MCF 10A (cell line): Measurements from ENCODE around the gene C1QTNF12. TPM values are rescaled to one million over a fixed set of nuclear protein-coding genes. Genes with fewer than 3 reads are reported as not detected.

ENCODE experiments used
- BruUV-seq: library from RNA; stranded (reverse); fragments of 400-500 nt; replicated peaks from 2 replicates; lab custom pipeline; 2021; lab: Mats Ljungman, UMichigan
- CTCF ChIA-PET: fragments of 300-600 bp; sonication (Branson Sonifier 250); formaldehyde crosslinking; extraction: SDS; loops from one replicate; lab custom pipeline; 2021; ENCODE audit warnings: antibody characterized with exemption, inconsistent platforms; lab: Yijun Ruan, JAX
- POLR2A ChIA-PET: fragments of 300-600, 350-650 bp; sonication (Branson Sonifier 250); formaldehyde crosslinking; extraction: SDS; loops from one replicate; lab custom pipeline; 2020; ENCODE audit warnings: antibody characterized with exemption, inconsistent platforms; lab: Yijun Ruan, JAX
- DNase-seq: peaks from one replicate; pipeline ENCODE4 v3.0.0-alpha.2; 2018; ENCODE audit not compliant: unreplicated experiment
- H3K27ac Mint-ChIP-seq: one replicate; pipeline ENCODE4 v1.8.0; 2022; ENCODE audit warnings: mild to moderate bottlenecking, low read depth, mixed read lengths; ENCODE audit not compliant: unreplicated experiment
- H3K27me3 Mint-ChIP-seq: one replicate; pipeline ENCODE4 v1.8.0; 2022; ENCODE audit warnings: mixed read lengths; ENCODE audit not compliant: insufficient read depth, unreplicated experiment
- H3K36me3 Mint-ChIP-seq: one replicate; pipeline ENCODE4 v1.8.0; 2022; ENCODE audit warnings: mild to moderate bottlenecking, moderate library complexity, mixed read lengths; ENCODE audit not compliant: insufficient read depth, unreplicated experiment
- H3K4me1 Mint-ChIP-seq: one replicate; pipeline ENCODE4 v1.8.0; 2022; ENCODE audit warnings: mixed read lengths; ENCODE audit not compliant: insufficient read depth, unreplicated experiment
- H3K4me3 Mint-ChIP-seq: one replicate; pipeline ENCODE4 v1.8.0; 2022; ENCODE audit warnings: mild to moderate bottlenecking, moderate library complexity, mixed read lengths; ENCODE audit not compliant: unreplicated experiment
- H3K9me3 Mint-ChIP-seq: one replicate; pipeline ENCODE4 v1.8.0; 2022; ENCODE audit warnings: mixed read lengths; ENCODE audit not compliant: unreplicated experiment
- CTCF ChIP-seq: fragments of 200-600 bp; IDR thresholded peaks from one replicate; pipeline ENCODE4 v1.8.0; 2022; ENCODE audit warnings: antibody characterized with exemption, mild to moderate bottlenecking; ENCODE audit not compliant: unreplicated experiment
- intact Hi-C: fragments of 100-400 bp; cut with micrococcal nuclease; formaldehyde crosslinking; loops from 2 replicates; pipeline ENCODE4 v1.14.1; 2022
- microRNA-seq: library from miRNA; unstranded; fragments of <30 nt; microRNA quantifications from one replicate; pipeline ENCODE4 v1.2.0, GENCODE V29; 2022
- total RNA-seq: library from RNA; stranded (reverse); gene quantifications from 2 replicates; pipeline ENCODE4 v1.2.3, GENCODE V29; 2022

The C1QTNF12 gene
- total RNA-seq, 1 experiment from 2014 or later, result 1.5 TPM

GRCh38 chr1:1194723-1195122, 51.8 kb downstream of the C1QTNF12 start:
- TF ChIP-seq CTCF, result no peak
- intact Hi-C loops, result no loop called here
- Mint-ChIP-seq H3K9me3 (peaks cover 12% of the 10 kb centered on the region), H3K27me3 (peaks cover 18% of the 10 kb centered on the region), H3K36me3 (no peaks in the 10 kb centered on the region), H3K4me1 (no peaks in the 10 kb centered on the region), H3K4me3 (no peak overlapping the region), H3K27ac (no peak overlapping the region)
- ChIA-PET POLR2A (interaction anchor here (1.0 kb wide), 1 partner anchor 37 kb away, joined by 3 read pairs; no protein-coding TSS in a partner anchor), CTCF (no interaction called here)
- no peak for DNase-seq
- BruUV-seq, result no TSS peak

Small RNA genes lying within 50 kb of the gene (microRNA-seq; reads per million reads assigned to microRNA genes)
- 4.9 reads per million, percentile 35 among the genes with 10 or more reads in this experiment for gene MIR6726

Other genes with a start within 250 kb of the C1QTNF12 start
- 42.1 and 42.6 TPM in 2 replicates for gene HES4, start 246.6 kb downstream of the C1QTNF12 start, total RNA-seq
- 7.4 and 8.8 TPM in 2 replicates for gene ISG15, start 233.2 kb downstream of the C1QTNF12 start, total RNA-seq
- 286 and 303 TPM in 2 replicates for gene AGRN, start 226.6 kb downstream of the C1QTNF12 start, total RNA-seq
- 0.30 and 0.37 TPM in 2 replicates for gene RNF223, start 172.4 kb downstream of the C1QTNF12 start, total RNA-seq
- gene C1orf159, start 130.6 kb downstream of the C1QTNF12 start, total RNA-seq, result 15.7 and 18.6 TPM in 2 replicates
- gene TTLL10, start 72.8 kb downstream of the C1QTNF12 start, total RNA-seq, result not detected in 2 replicates
- gene TNFRSF18, start 40.1 kb downstream of the C1QTNF12 start, total RNA-seq, result not detected in 2 replicates
- gene TNFRSF4, start 32.6 kb downstream of the C1QTNF12 start, total RNA-seq, result not detected in 2 replicates
- gene SDF4, start 14.7 kb downstream of the C1QTNF12 start, total RNA-seq, result 122 and 127 TPM in 2 replicates
- gene B3GALT6, start 14.5 kb downstream of the C1QTNF12 start, total RNA-seq, result 24.6 and 31.5 TPM in 2 replicates
- gene UBE2J2, start 27.1 kb upstream of the C1QTNF12 start, total RNA-seq, result 62.1 and 70.5 TPM in 2 replicates
- gene SCNN1D, start 33.7 kb upstream of the C1QTNF12 start, total RNA-seq, result 1.8 and 2.2 TPM in 2 replicates
- 31.5 and 33.5 TPM in 2 replicates for gene ACAP3, start 61.2 kb upstream of the C1QTNF12 start, total RNA-seq
- gene PUSL1, start 61.9 kb upstream of the C1QTNF12 start, total RNA-seq, result 15.9 and 27.4 TPM in 2 replicates
- gene INTS11, start 77.9 kb upstream of the C1QTNF12 start, total RNA-seq, result 122 and 129 TPM in 2 replicates
- 19.3 and 21.0 TPM in 2 replicates for gene CPTP, start 78.1 kb upstream of the C1QTNF12 start, total RNA-seq
- 0.17 TPM in 1 of 2 replicates, not detected in the other for gene TAS1R3, start 84.6 kb upstream of the C1QTNF12 start, total RNA-seq
- gene DVL1, start 102.7 kb upstream of the C1QTNF12 start, total RNA-seq, result 96.2 and 113 TPM in 2 replicates
- gene MXRA8, start 111.8 kb upstream of the C1QTNF12 start, total RNA-seq, result not detected in 2 replicates
- 120 and 148 TPM in 2 replicates for gene AURKAIP1, start 128.5 kb upstream of the C1QTNF12 start, total RNA-seq
- gene CCNL2, start 152.6 kb upstream of the C1QTNF12 start, total RNA-seq, result 230 and 248 TPM in 2 replicates
- gene MRPL20, start 160.6 kb upstream of the C1QTNF12 start, total RNA-seq, result 131 and 137 TPM in 2 replicates
- 0.86 and 1.4 TPM in 2 replicates for gene ANKRD65, start 174.6 kb upstream of the C1QTNF12 start, total RNA-seq
- 0.37 and 0.54 TPM in 2 replicates for gene VWA1, start 189.0 kb upstream of the C1QTNF12 start, total RNA-seq
- 0.27 and 2.0 TPM in 2 replicates for gene ATAD3C, start 203.0 kb upstream of the C1QTNF12 start, total RNA-seq
- 42.2 and 46.9 TPM in 2 replicates for gene ATAD3B, start 225.0 kb upstream of the C1QTNF12 start, total RNA-seq